Esophagus squamous epithelium (tissue), 5 donors: ENCODE data around the gene BACE1. TPM values are rescaled to one million over a fixed set of nuclear protein-coding genes. Genes with fewer than 3 reads are reported as not detected.
A peak's percentile ranks its signal among the peaks of the same experiment; 100 is the strongest.

Experiments used
- DNase-seq: peaks from one replicate; lab custom pipeline; 2025; lab: John Stamatoyannopoulos, UW
- H3K27ac ChIP-seq, 4 donors: fragments of 200-600 bp; sonication (generic); one replicate each; pipeline ENCODE4 v1.5.1; 2016 to 2019; ENCODE audit warnings: mild to moderate bottlenecking in 1 of 4
- H3K27me3 ChIP-seq, 4 donors: fragments of 200-600 bp; sonication (generic); 1 replicate in 3 of 4; 2 replicates in 1 of 4; pipeline versions ENCODE4 v1.5.1 to v1.6.0; 2017 to 2021; ENCODE audit warnings: antibody characterized with exemption in 1 of 4
- H3K36me3 ChIP-seq, 3 donors: fragments of 200-600 bp; sonication (generic); one replicate each; pipeline ENCODE4 v1.5.1; 2016 to 2019
- H3K4me1 ChIP-seq, 3 donors: fragments of 200-600 bp; sonication (generic); one replicate each; pipeline ENCODE4 v1.5.1; 2017 to 2019
- H3K4me3 ChIP-seq, 4 donors: fragments of 200-600 bp; sonication (generic); 1 replicate in 3 of 4; 2 replicates in 1 of 4; pipeline ENCODE4 v1.5.1; 2016 to 2019; ENCODE audit warnings: mild to moderate bottlenecking in 2 of 4, moderate library complexity in 1 of 4
- H3K9me3 ChIP-seq, 3 donors: fragments of 200-600 bp; sonication (generic); one replicate each; pipeline ENCODE4 v1.5.1; 2016 to 2019
- POLR2A ChIP-seq, 4 donors: fragments of 450-650 bp; IDR thresholded peaks; one replicate each; pipeline ENCODE4 v1.6.1; 2017; ENCODE audit warnings: antibody characterized with exemption in 4 of 4, mild to moderate bottlenecking in 4 of 4, moderate library complexity in 3 of 4
- WGBS, 2 donors: methylation state at CpG; one replicate each; pipeline ENCODE4 v1.1.5; 2018; 5-methylcytosine and 5-hydroxymethylcytosine counted together
- intact Hi-C: fragments of 100-400 bp; cut with DNase I; formaldehyde crosslinking; loops from one replicate; pipeline ENCODE4 v1.15.0; 2022
- small RNA-seq, 4 donors: library from RNA; depleted of rRNA; stranded (forward); fragments of <200 nt; gene quantifications; one replicate each; pipeline ENCODE3, GENCODE V24; 2016
- total RNA-seq, 4 donors: library from RNA; depleted of rRNA; stranded (reverse); fragments of >200 nt; gene quantifications; one replicate each; pipeline ENCODE4 v1.1.0, GENCODE V29; 2016
- TF ChIP-seq, protein P1 (sequence below), 6 experiments: fragments of 450-650 bp in 4 of 6; fragments of 200-600 bp in 2 of 6; sonication (generic) in 2 of 6; IDR thresholded peaks; one replicate each; pipeline ENCODE4 v1.5.1; 2016 to 2019; ENCODE audit warnings: antibody characterized with exemption in 6 of 6, mild to moderate bottlenecking in 4 of 6, moderate library complexity in 4 of 6
- donor health status: DM: yes; HTN: yes; CAD: no.

Gene BACE1
- total RNA-seq, 4 donors from 2014 or later, result 7.0 to 16.9 (median 13.9) TPM

DNA sequence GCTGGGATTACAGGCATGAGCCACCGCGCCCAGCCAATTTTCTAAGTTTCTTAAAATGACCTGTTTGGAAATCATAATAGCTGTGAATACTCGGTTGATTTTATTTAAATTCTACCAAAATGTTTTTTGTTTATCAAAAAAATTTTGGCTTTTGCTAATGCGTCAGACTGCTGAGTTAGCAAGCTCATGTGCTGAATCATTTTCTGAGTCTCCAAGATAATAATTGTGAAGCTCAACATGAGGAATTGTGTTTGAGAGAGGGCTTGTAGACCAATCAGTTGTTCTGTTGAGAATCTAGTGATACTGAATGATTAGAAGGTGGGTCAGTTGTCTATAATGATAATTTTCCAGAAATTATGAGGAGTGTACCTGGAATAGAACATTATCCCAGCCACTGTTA is 67.7 kb downstream of the BACE1 start:
- no peak for DNase-seq
- Histone ChIP-seq H3K4me1 (no peaks in the 10 kb centered on the region), H3K27me3 (no peaks in the 10 kb centered on the region), H3K4me3 (no peak overlapping the region), H3K36me3 (peaks cover 0 to 81% (median 19%) of the 10 kb centered on the region in 3 donors), H3K27ac (no peak overlapping the region), H3K9me3 (no peaks in the 10 kb centered on the region)
- 86 to 93% methylated on average over 4 of the region's 4 CpGs for WGBS, 2 donors
- intact Hi-C loops, result no loop called here
- TF ChIP-seq, protein P1, sequence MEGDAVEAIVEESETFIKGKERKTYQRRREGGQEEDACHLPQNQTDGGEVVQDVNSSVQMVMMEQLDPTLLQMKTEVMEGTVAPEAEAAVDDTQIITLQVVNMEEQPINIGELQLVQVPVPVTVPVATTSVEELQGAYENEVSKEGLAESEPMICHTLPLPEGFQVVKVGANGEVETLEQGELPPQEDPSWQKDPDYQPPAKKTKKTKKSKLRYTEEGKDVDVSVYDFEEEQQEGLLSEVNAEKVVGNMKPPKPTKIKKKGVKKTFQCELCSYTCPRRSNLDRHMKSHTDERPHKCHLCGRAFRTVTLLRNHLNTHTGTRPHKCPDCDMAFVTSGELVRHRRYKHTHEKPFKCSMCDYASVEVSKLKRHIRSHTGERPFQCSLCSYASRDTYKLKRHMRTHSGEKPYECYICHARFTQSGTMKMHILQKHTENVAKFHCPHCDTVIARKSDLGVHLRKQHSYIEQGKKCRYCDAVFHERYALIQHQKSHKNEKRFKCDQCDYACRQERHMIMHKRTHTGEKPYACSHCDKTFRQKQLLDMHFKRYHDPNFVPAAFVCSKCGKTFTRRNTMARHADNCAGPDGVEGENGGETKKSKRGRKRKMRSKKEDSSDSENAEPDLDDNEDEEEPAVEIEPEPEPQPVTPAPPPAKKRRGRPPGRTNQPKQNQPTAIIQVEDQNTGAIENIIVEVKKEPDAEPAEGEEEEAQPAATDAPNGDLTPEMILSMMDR (IDR thresholded peaks at IDR 0.05), result no peak
- no peak for TF ChIP-seq POLR2A (IDR thresholded peaks at IDR 0.05)

GRCh38 chr11:117239295-117239694 is 76.8 kb downstream of the BACE1 start:
- Histone ChIP-seq H3K27me3 (no peaks in the 10 kb centered on the region), H3K4me3 (no peak overlapping the region), H3K9me3 (no peaks in the 10 kb centered on the region), H3K27ac (no peak overlapping the region), H3K4me1 (peaks cover 0 to 9% (median 0%) of the 10 kb centered on the region in 3 donors), H3K36me3 (peaks cover 0 to 76% (median 4%) of the 10 kb centered on the region in 3 donors)
- intact Hi-C loops, result no loop called here
- TF ChIP-seq, protein P1 (IDR thresholded peaks at IDR 0.05), result peak in 1 of 6 experiments; percentile 32
- no peak for TF ChIP-seq POLR2A (IDR thresholded peaks at IDR 0.05)
- WGBS, 2 donors, result 61 to 64% methylated on average over 5 to 6 of the region's 6 CpGs
- DNase-seq, result no peak

DNA sequence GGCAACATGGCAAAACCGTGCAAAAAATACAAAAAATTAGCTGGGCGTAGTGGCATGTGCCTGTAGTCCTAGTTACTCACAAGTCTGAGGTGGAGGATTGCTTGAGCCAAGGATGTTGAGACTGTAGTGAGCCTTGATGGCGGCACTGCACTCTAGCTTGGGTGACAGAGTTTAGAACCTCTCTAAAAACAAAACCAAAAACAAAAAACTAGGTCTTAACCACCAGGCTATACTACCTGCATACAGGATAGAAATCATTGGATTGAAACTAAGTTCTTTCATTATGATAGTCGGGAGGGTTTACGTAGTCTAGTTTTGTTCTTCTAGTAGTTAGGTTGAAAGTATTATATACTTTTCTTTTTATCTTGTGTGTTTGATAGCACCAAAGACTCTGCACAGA is 77.8 kb downstream of the BACE1 start:
- Histone ChIP-seq H3K9me3 (no peaks in the 10 kb centered on the region), H3K4me3 (no peak overlapping the region), H3K4me1 (peaks cover 0 to 20% (median 4%) of the 10 kb centered on the region in 3 donors), H3K36me3 (peaks cover 0 to 65% (median 4%) of the 10 kb centered on the region in 3 donors), H3K27me3 (no peaks in the 10 kb centered on the region), H3K27ac (no peak overlapping the region)
- intact Hi-C loops, result no loop called here
- no peak for DNase-seq
- WGBS, 2 donors, result 81 to 91% methylated on average over 5 of the region's 5 CpGs
- no peak for TF ChIP-seq POLR2A (IDR thresholded peaks at IDR 0.05)
- TF ChIP-seq, protein P1 (IDR thresholded peaks at IDR 0.05), result no peak

Small RNA genes within 50 kb of the gene (small RNA-seq; reads per million reads assigned to genes)
- 0 reads per million in 4 donors for gene RF00564

Other genes with a start within 250 kb of the BACE1 start
- gene SIK3, start 217.8 kb downstream of the BACE1 start, total RNA-seq, result 10 to 100 TPM; 16.2 to 35.1 (median 20.3) TPM
- 10 to 100 TPM; 33.2 to 64.0 (median 48.5) TPM for gene PAFAH1B2, start 172.0 kb downstream of the BACE1 start, total RNA-seq
- gene SIDT2, start 137.5 kb downstream of the BACE1 start, total RNA-seq, result 10 to 100 TPM in 2 of 4 donors, 1 to 10 TPM in 2; 6.9 to 20.0 (median 9.4) TPM
- 1,000 to 10,000 TPM in 1 of 4 donors, 100 to 1,000 TPM in 2, 10 to 100 TPM in 1; 64.8 to 1,356 (median 373) TPM for gene TAGLN, start 116.9 kb downstream of the BACE1 start, total RNA-seq
- 10 to 100 TPM; 28.7 to 53.3 (median 45.0) TPM for gene PCSK7, start 84.2 kb downstream of the BACE1 start, total RNA-seq
- 10 to 100 TPM in 1 of 4 donors, 1 to 10 TPM in 3; 5.0 to 10.5 (median 5.6) TPM for gene RNF214, start 83.6 kb downstream of the BACE1 start, total RNA-seq
- 1 to 10 TPM; 2.0 to 5.7 (median 3.6) TPM for gene BACE1-AS, start 24.9 kb downstream of the BACE1 start, total RNA-seq
- gene CEP164, start 11.6 kb upstream of the BACE1 start, total RNA-seq, result 10 to 100 TPM in 2 of 4 donors, 1 to 10 TPM in 2; 7.3 to 20.0 (median 13.0) TPM